ENCODE data around the gene TIMM8B.
"Not testable (repeated sequence)": the region's sequence is repeated elsewhere in the genome, so short reads cannot be mapped to it uniquely, and the experiment has no call there.

TIMM8B gene

GRCh38 chr11:112086422-112087191, at the start of gene TIMM8B, which contains the start of gene SDHD:
Gene TIMM8B (minus strand): TSS chr11:112086756. CDS start chr11:112086723, 33 bp downstream.
Gene SDHD (plus strand): TSS chr11:112086873. CDS start chr11:112086908, 35 bp downstream.
- peak; percentile 72 for DNase-seq

- no peak for DNase-seq
Observed at GRCh38 chr11:112134473-112134872, 47.9 kb upstream of the TIMM8B start.

GRCh38 chr11:112132737-112133136, 46.2 kb upstream of the TIMM8B start:
- no peak for DNase-seq

GRCh38 chr11:112129656-112130055, 43.1 kb upstream of the TIMM8B start:
- DNase-seq: no peak

GRCh38 chr11:112128483-112129121, 42.0 kb upstream of the TIMM8B start:
- no peak for DNase-seq

- no peak for DNase-seq
Observed at GRCh38 chr11:112127056-112127455, 40.5 kb upstream of the TIMM8B start.

GRCh38 chr11:112123129-112123528, 36.6 kb upstream of the TIMM8B start:
- no peak for DNase-seq

GRCh38 chr11:112121981-112122615, 35.5 kb upstream of the TIMM8B start:
- DNase-seq: no peak

GRCh38 chr11:112118176-112118575, 31.6 kb upstream of the TIMM8B start:
- no peak for DNase-seq

- no peak for DNase-seq
Observed at GRCh38 chr11:112115386-112115785, 28.8 kb upstream of the TIMM8B start.

GRCh38 chr11:112114460-112114859, 27.9 kb upstream of the TIMM8B start:
- DNase-seq: no peak

- DNase-seq: peak; percentile 21
Observed at GRCh38 chr11:112113539-112114457, 27.2 kb upstream of the TIMM8B start.

GRCh38 chr11:112106070-112106469, 19.5 kb upstream of the TIMM8B start:
- no peak for DNase-seq

GRCh38 chr11:112103446-112103845, 16.9 kb upstream of the TIMM8B start:
- DNase-seq: no peak

- DNase-seq: no peak
Observed at GRCh38 chr11:112100462-112100861, 13.9 kb upstream of the TIMM8B start.

GRCh38 chr11:112097734-112098528, 11.4 kb upstream of the TIMM8B start:
- DNase-seq: no peak

- DNase-seq: no peak
Observed at GRCh38 chr11:112096194-112096593, 9.6 kb upstream of the TIMM8B start.

GRCh38 chr11:112095302-112095701, 8.7 kb upstream of the TIMM8B start:
- not testable (repeated sequence) for DNase-seq

- no peak for DNase-seq
Observed at GRCh38 chr11:112087212-112087611, 656 bp upstream of the TIMM8B start.

GRCh38 chr11:112085822-112086421, 634 bp downstream of the TIMM8B start:
- no peak for DNase-seq

- DNase-seq: no peak
Observed at GRCh38 chr11:112082729-112083128, 3.8 kb downstream of the TIMM8B start.
